ENCODE results near the gene PTGDS.

PTGDS gene

DNA sequence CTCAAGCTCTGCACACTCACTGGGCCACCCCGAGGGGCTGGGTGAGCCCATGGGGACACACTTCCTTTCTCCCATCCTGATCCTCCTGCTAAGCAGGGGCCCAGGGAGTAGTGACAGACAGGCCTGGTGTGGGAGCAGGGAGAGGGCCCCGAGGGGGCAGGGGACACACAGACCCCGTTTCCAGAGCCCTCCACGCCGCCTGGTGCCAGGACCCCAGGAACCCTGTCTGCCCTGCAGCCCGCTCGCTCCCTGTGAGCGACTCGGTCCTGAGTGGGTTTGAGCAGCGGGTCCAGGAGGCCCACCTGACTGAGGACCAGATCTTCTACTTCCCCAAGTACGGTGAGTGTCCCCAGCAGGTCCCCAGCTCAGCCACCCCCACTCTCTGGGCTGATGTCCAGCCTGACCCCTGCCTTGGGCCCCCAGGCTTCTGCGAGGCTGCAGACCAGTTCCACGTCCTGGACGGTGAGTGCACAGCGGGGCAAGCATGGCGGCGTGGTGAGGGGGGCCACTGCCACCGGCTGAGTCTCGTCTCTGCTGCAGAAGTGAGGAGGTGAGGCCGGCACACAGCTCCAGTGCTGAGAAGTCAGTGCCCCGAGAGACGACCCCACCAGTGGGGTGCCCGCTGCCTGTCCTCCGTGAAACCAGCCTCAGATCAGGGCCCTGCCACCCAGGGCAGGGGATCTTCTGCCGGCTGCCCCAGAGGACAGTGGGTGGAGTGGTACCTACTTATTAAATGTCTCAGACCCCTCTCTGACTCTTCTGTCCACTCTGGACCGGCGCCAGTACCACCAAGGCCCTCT, 30.9 kb upstream of the PTGDS start:
- no peak for DNase-seq (ENCODE audit: low spot score)

DNA sequence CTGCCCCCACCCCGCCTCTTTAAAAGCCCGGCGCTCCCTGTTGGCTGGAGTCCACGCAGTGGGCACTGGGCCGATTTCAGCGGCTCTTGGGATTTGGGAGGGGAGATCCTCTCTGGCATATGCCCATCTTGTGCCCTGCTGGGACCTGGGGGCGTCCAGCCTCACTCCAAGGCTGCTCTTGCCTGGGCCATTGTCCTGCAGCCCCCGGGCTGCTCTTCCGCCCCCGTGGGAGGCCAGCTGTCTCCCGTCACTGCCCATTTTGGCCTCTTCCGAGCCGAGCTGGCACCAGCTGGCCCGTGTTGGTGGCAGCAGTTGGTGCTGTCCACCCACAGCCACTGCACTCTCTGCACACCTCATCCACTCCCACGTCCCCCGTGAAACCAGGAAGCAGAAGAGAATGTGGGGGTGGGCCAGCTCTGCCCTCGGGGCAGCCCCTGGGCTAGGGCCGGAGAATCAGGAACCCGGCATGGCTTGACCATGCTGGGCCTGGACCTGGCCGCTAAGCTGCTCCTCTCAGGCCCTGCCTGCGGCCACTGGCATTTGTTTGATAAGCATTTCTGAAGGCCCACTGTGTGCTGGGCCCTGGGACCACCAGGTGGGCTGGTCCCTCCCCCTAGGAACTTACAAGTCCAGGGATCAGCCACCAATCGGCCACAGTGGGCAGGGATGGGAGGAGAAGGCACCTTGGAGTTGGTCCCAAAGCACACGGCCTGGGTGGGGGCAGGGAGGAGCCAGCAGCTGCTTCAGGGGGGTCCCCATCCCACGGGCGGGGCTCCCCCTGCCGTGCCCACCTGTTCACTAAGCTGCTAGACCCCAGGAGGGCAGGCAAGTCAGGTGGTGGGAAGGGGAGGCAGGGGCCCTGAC, 30.0 kb upstream of the PTGDS start:
- no peak for DNase-seq (ENCODE audit: low spot score)

GRCh38 chr9:136947955-136948510, 29.3 kb upstream of the PTGDS start:
- DNase-seq (ENCODE audit: low spot score) = peak; percentile 74

DNA sequence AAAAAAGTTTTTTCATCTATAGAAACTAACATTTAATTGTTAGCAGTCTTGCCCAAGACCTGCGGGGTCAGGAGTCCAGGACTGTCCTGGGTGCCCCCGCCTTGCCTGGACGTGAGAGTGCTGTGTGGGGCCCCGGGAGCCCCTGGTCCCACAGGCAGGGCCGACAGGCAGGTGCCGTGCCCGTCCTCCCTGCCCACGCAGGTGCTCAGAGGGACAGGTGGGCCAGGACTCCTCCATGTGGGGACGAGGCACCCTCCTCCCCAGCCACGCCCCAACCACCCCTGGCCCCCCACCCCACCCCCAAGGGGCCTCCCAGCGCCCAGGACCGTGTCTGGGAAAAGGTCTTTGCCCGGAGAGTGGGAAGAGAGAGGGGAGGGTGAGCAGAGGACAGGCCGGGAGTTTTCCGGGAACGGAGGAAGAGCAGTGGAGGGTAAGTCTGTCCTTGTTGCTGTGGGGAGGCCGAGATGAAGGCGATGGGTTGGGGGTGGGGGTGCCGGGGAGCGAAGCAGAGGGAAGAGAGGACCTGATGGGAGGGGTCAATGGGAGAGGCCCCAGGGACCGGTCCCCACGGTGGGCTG, 28.0 kb upstream of the PTGDS start:
- no peak for DNase-seq (ENCODE audit: low spot score)

GRCh38 chr9:136949817-136950655, 27.3 kb upstream of the PTGDS start:
- DNase-seq (ENCODE audit: low spot score) = peak; percentile 94

- DNase-seq (ENCODE audit: low spot score) = no peak
Measured at GRCh38 chr9:136950656-136951276, 26.5 kb upstream of the PTGDS start.

DNA sequence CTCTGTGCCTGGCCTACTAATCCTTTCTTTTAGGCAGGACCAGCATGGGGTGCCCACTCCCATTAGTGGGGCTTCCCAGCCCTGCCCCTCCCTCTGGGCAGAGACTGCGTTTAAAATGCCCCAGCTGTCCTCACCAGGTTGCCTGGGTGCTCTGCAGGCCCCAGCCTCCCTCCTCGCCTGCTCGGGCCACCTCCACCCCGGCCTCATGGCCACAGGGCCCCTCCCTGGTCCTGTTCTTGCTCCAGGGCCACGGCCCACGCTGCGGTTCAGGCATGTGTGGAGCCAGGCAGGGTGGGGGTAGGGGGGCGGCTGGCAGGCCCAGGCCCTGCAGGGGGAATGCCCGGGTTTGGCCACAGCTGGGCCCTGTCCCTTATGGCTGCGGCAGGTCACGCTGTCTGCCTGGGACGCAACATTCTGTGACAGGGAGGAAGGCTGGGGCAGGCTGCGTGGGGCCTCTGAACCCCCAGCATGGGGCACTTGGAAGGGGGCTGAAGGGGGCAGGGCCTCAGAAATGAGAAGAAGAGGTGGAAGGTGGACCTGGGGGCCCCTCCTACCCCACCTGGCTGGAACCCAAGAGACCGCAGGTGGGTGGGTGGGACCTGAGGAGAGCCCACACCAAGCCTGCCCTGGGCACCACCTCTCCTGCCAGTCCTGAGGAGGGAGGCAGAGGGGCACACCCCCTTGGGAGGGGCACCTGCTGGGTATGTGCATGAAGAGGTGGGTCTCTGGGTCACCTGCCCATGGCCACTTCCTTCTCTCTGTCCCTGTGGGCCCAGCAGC, 25.6 kb upstream of the PTGDS start, which contains the start of gene LCN12:
LCN12 (plus strand) TSS at position 733 of the 780 bp plus-strand sequence. CDS start 55 bp downstream, outside the sequence.
- no peak for DNase-seq (ENCODE audit: low spot score)

GRCh38 chr9:136952321-136952850, 24.9 kb upstream of the PTGDS start:
- DNase-seq (ENCODE audit: low spot score) = no peak

DNA sequence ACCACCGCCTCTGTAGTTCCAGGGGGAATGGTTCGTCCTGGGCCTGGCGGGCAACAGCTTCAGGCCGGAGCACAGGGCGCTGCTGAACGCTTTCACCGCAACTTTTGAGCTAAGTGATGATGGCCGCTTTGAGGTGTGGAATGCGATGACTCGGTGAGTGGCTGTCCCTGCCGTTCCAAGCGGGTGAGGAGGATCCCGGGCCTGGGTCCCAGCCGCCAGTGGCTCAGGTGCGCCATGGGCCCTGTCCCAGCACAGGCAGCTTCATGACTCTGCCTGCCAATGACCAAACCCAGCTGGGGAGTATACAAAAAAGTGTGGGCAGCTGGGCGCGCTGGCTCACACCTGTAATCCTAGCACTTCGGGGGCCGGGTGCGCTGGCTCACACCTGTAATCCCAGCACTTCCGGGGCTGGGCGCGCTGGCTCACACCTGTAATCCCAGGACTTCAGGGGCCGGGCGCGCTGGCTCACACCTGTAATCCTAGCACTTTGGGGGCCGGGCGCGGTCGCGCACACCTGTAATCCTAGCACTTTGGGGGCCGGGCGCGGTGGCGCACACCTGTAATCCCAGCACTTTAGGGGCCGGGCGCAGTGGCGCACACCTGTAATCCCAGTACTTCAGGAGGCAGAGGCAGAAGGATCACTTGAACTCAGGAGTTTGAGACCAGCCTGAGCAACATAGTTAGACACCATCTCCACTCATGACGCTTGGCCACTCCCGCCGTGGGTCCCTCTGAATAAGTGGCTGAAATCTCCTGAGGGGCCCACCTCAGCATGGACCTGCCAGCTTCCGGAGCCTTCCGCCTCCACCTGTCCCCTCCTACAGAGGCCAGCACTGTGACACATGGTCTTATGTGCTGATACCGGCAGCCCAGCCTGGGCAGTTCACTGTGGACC, 24.2 kb upstream of the PTGDS start:
- no peak for DNase-seq (ENCODE audit: low spot score)

GRCh38 chr9:136953771-136954269, 23.5 kb upstream of the PTGDS start:
- no peak for DNase-seq (ENCODE audit: low spot score)

DNA sequence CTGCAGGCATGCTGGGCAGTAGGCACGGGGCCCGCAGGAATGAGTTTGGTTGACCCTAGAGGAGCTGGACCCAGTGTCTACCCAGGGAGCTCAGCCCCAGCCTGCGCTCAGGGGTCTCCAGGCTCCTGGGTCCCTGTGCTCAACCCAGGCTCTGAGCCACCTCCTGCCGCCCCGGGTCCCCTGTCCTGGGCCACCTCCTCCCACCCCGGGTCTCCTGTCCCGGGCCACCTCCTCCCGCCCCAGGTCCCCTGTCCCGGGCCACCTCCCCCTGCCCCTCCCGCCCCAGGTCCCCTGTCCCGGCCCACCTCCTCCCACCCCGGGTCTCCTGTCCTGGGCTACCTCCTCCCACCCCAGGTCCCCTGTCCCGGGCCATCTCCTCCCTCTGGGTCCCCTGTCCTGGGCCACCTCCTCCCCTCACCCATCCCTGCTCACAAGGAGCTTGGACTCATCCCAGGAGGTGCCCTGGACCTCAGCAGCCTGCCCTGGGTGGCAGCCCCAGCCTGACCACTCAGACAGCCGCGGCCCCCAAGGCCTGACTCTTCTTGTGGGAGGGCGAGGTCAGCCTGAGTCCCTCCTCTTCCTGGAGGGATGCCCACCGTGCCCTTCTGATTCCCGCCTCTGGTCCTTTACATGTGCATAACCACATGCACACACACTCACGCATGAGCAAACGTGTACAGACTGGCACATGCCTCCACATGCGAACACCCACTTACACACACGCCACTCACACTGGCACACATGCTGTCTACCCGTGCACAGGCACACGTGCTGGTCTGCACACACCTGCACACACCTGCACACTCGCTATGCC, 22.8 kb upstream of the PTGDS start:
- DNase-seq (ENCODE audit: low spot score) = no peak

DNA sequence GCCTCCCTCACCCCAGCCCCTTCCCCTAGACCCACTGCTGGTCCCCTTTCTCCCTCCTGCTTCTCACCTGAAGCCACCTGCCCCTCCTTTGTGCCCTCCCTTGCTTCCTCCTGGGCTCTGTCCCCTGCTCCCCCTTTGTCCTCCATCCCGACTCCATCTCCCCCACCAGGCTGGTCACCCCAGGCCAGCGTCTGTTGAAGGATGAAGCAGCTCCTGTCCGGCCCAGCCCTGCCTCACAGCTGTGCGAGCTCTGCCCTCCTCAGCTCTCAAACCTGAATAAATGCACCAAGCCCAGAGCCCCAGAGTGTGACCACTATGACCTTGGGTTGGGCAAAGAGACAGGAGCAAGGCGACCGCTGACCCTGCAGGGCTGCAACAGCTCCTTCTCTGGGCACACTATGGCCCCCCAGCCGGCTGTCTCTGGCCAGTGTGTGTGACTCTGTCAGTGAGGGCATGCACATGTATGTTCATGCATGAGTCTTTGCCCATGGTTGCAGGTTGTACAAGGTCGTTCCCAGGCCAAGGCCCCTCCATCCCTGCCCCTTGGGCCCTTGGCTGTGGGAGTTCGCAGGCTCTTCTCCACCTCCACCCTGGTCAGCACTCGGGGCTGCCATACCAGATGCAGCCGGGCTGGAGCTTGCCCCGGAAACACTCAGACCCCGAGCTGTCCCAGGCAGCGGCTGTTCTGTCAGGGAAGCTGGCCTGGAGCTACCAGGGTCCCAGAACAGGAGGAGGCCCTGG, 21.9 kb upstream of the PTGDS start:
- DNase-seq (ENCODE audit: low spot score) = no peak

DNA sequence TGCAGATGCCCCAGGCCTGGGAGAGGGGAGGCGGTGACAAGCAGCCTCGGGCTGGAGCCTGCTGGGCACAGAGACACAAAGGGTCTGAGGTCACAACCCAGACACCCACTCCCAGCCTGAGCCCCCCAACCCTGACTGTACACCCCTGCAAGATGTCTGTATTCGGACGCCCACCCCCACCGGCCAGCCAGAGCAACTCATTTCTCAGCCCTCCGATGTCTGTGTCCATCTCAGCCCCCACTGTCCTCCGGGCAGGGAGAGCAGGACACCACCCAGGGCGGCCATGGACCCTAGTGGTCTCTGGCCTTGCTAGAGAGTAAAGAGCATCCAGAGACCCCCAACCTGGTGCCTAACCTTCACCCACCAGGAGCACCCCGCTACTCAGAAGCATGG, 21.4 kb upstream of the PTGDS start:
- no peak for DNase-seq (ENCODE audit: low spot score)

DNA sequence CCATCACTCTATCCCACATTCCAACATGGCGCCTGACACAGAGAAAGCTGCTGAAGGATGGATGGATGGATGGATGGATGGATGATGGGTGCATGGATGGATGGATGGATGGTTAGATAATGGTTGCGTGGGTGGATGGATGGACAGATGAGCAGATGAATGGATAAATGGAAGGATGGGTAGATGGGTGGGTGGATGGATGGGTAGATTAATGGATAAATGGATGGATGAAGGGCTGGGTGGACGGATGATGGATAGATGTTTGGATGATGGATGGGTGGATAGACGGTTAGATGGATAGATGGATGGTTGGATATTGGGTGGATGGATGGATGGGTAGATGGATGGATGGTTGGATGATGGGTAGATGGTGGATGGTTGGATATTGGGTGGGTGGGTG, 20.7 kb upstream of the PTGDS start:
- DNase-seq (ENCODE audit: low spot score) = no peak

- DNase-seq (ENCODE audit: low spot score) = no peak
Measured at GRCh38 chr9:136957461-136957860, 19.8 kb upstream of the PTGDS start.

GRCh38 chr9:136957901-136958300, 19.4 kb upstream of the PTGDS start:
- DNase-seq (ENCODE audit: low spot score) = no peak

DNA sequence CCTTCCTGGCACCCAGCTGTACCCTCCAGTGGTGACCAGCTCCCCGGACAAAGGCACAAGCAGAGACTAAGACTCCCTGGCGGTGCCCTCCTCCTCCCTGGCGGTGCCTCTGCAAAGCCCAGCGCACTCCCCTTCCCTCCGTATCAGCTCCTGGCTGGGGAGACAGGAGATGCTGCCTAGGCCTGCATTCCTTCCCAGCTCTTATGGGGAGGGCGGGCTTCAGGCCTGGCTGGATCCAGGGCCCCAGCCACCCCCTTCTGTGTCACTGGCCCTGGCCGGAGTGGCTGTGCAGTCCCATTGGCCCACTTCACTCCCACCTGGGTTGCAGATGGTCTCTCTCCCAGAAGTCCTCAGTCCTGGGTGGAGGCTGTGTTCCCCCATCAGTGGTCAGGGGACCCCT, 18.8 kb upstream of the PTGDS start:
- DNase-seq (ENCODE audit: low spot score) = no peak

Measured in LoVo (cell line).